K562 (cell line): ENCODE data around the gene FBXL4. TPM values are rescaled to one million over a fixed set of nuclear protein-coding genes. Genes with fewer than 3 reads are reported as not detected.
A peak's percentile ranks its signal among the peaks of the same experiment; 100 is the strongest.

Experiments
- ATAC-seq: fragments of 200-7000 bp; cut with Tn5 transposase; 3 replicates; pipeline ENCODE4 v1.9.1; 2020; ENCODE audit warnings: moderate library complexity
- BruUV-seq: library from RNA; stranded (reverse); fragments of 400-500 nt; replicated peaks from 2 replicates; lab custom pipeline; 2021; lab: Mats Ljungman, UMichigan
- CTCF ChIA-PET: fragments of 300-600 bp; formaldehyde crosslinking; extraction: SDS; loops from one replicate; lab custom pipeline; 2021; ENCODE audit warnings: low intra/inter-chr PET ratio; lab: Yijun Ruan, JAX
- POLR2A ChIA-PET: fragments of 300-600, 350-650 bp; sonication (Branson Sonifier 250); formaldehyde crosslinking; extraction: SDS; loops from one replicate; lab custom pipeline; 2021; ENCODE audit warnings: antibody characterized with exemption, inconsistent platforms; lab: Yijun Ruan, JAX
- DNase-seq, 4 experiments: peaks; one replicate each; pipeline versions ENCODE4 v3.0.0 to v3.0.0-alpha.2; 2011 to 2018; ENCODE audit warnings: low spot score in 3 of 4, mixed read lengths in 3 of 4; ENCODE audit errors: extremely low read depth in 1 of 4
- FAIRE-seq: peaks from 2 replicates; lab custom pipeline; 2011; peaks lifted over from hg19 to GRCh38; lab: Jason Lieb, UNC
- H2AFZ ChIP-seq: 2 replicates; pipeline ENCODE4 v1.6.0; 2011; ENCODE audit warnings: low read depth, low read length, control low read depth, inconsistent platforms
- H3K27ac ChIP-seq: fragments of 200-600 bp; 3 replicates; pipeline ENCODE4 v1.8.0; 2011; ENCODE audit warnings: low read depth, mild to moderate bottlenecking, control low read depth, inconsistent platforms, low read length, moderate library complexity, mixed read lengths; ENCODE audit errors: extremely low read depth
- H3K27me3 ChIP-seq, 2 experiments: fragments of 300-600 bp in 1 of 2; 2 replicates in 1 of 2; 3 replicates in 1 of 2; pipeline versions ENCODE4 v1.6.0 to v1.8.0; 2011; ENCODE audit warnings: inconsistent platforms in 2 of 2, low read length in 2 of 2, mild to moderate bottlenecking in 1 of 2, mixed read lengths in 1 of 2, moderate library complexity in 1 of 2; ENCODE audit not compliant: control insufficient read depth in 2 of 2, insufficient read depth in 2 of 2
- H3K36me3 ChIP-seq: fragments of 300-600 bp; 3 replicates; pipeline ENCODE4 v1.8.0; 2011; ENCODE audit warnings: mild to moderate bottlenecking, low read length, inconsistent platforms; ENCODE audit not compliant: control insufficient read depth, insufficient read depth
- H3K4me1 ChIP-seq, 2 experiments: fragments of 200-600 bp in 1 of 2; replicated peaks in 1 of 2; 2 replicates in 1 of 2; 3 replicates in 1 of 2; pipeline versions ENCODE4 v1.5.1 to v1.8.0; 2011; ENCODE audit warnings: inconsistent platforms in 2 of 2, low read length in 2 of 2, mild to moderate bottlenecking in 1 of 2, mixed read lengths in 1 of 2, moderate library complexity in 1 of 2; ENCODE audit not compliant: control insufficient read depth in 2 of 2, insufficient read depth in 2 of 2
- H3K4me2 ChIP-seq: 2 replicates; pipeline ENCODE4 v1.6.1; 2011; ENCODE audit warnings: low read length, control low read depth, inconsistent platforms, mixed read lengths; ENCODE audit not compliant: insufficient read depth
- H3K4me3 ChIP-seq: fragments of 200-600 bp; sonication (generic), shearing (Covaris generic); 2 replicates; pipeline ENCODE4 v1.5.1; 2016; ENCODE audit warnings: control low read depth, inconsistent platforms
- H3K79me2 ChIP-seq: fragments of 200-600 bp; 3 replicates; pipeline ENCODE4 v1.8.0; 2011; ENCODE audit warnings: low read length, inconsistent platforms; ENCODE audit not compliant: control insufficient read depth, insufficient read depth
- H3K9ac ChIP-seq, 2 experiments: 2 replicates each; pipeline versions ENCODE4 v1.6.0 to v1.6.1; 2011; ENCODE audit warnings: low read depth in 2 of 2, low read length in 2 of 2, control low read depth in 1 of 2, inconsistent platforms in 1 of 2, mild to moderate bottlenecking in 1 of 2, mixed read lengths in 1 of 2; ENCODE audit not compliant: insufficient read depth in 1 of 2
- H3K9me1 ChIP-seq: one replicate; pipeline ENCODE4 v1.6.0; 2011; ENCODE audit warnings: inconsistent platforms, mild to moderate bottlenecking, low read length, moderate library complexity; ENCODE audit not compliant: control insufficient read depth, insufficient read depth
- H3K9me3 ChIP-seq: replicated peaks from 2 replicates; pipeline ENCODE4 v1.5.1; 2011; ENCODE audit warnings: low read depth, low read length, inconsistent platforms; ENCODE audit not compliant: control insufficient read depth, insufficient read depth
- H4K20me1 ChIP-seq: replicated peaks from 2 replicates; pipeline ENCODE4 v1.6.1; 2011; ENCODE audit warnings: low read length, inconsistent platforms, mixed read lengths; ENCODE audit not compliant: control insufficient read depth, insufficient read depth
- CHD4 ChIP-seq: fragments of 200-600 bp; sonication (generic); IDR thresholded peaks from 3 replicates; pipeline ENCODE4 v1.6.1; 2012; ENCODE audit warnings: low read depth, mild to moderate bottlenecking, mixed read lengths, low read length, inconsistent platforms; ENCODE audit not compliant: insufficient read depth, insufficient replicate concordance, poor library complexity, severe bottlenecking
- NR3C1 ChIP-seq: sonication (generic); formaldehyde crosslinking; IDR thresholded peaks from 2 replicates; pipeline ENCODE4 v1.8.1; 2022; ENCODE audit warnings: missing genetic modification reagents
- STAT5B ChIP-seq: fragments of 250-450 bp; sonication (Bioruptor Pico); IDR thresholded peaks from 2 replicates; pipeline ENCODE4 v1.8.0; 2021; ENCODE audit warnings: mild to moderate bottlenecking, inconsistent platforms
- ZNF764 ChIP-seq: fragments of 250-450 bp; sonication (Bioruptor Pico); IDR thresholded peaks from 2 replicates; pipeline ENCODE4 v1.4.0; 2020; ENCODE audit warnings: low read depth, mild to moderate bottlenecking, moderate library complexity
- WGBS: fragments of 100-300 bp; shearing (Covaris generic); methylation state at CpG from one replicate; pipeline ENCODE4 v1.1.6; 2016; ENCODE audit warnings: low coverage, mixed read lengths; ENCODE audit not compliant: insufficient coverage; ENCODE audit errors: missing lambda C conversion rate; 5-methylcytosine and 5-hydroxymethylcytosine counted together
- in situ Hi-C: fragments of 300-500 bp; cut with MboI; formaldehyde crosslinking; loops from 4 replicates; pipeline ENCODE4 v1.15.0; 2018; ENCODE audit warnings: inconsistent platforms, mixed read lengths
- intact Hi-C: fragments of 100-400 bp; cut with micrococcal nuclease; formaldehyde crosslinking; loops from 2 replicates; pipeline ENCODE4 v1.14.2; 2022
- polyA plus RNA-seq, 8 experiments: library from polyadenylated mRNA; depleted of rRNA in 4 of 8; stranded (reverse) in 5 of 8; unstranded in 3 of 8; fragments of >200 nt; fragmentation: Nextera tagmentation in 2 of 8; fragmentation: Illumina TruSeq in 1 of 8; extraction: Ambion mirVana in 2 of 8; extraction: Trizol in 1 of 8; gene quantifications; 2 replicates each; pipeline versions ENCODE4 v1.2.1 to v1.2.3, GENCODE V29; 2011 to 2014; ENCODE audit warnings: inconsistent platforms in 1 of 8, missing spikeins in 1 of 8
- total RNA-seq, 7 experiments: library from RNA; depleted of rRNA in 6 of 7; stranded (reverse); fragments of >200 nt in 6 of 7; fragmentation: Illumina TruSeq in 2 of 7; extraction: Trizol in 2 of 7; gene quantifications; 2 replicates each; pipeline versions ENCODE4 v1.2.1 to v1.2.3, GENCODE V29; 2011 to 2021; ENCODE audit warnings: low replicate concordance in 1 of 7
- TF ChIP-seq, protein P1 (sequence below): fragments of 250-450 bp; sonication (Bioruptor Pico); IDR thresholded peaks from 2 replicates; pipeline ENCODE4 v1.9.0; 2021; ENCODE audit warnings: mild to moderate bottlenecking, inconsistent platforms

FBXL4 gene
- total and polyA plus RNA-seq, 9 of the 15 experiments (the other 6 are each of a cell fraction or from before 2014, with no cell fraction given), result 4.2 to 23.1 (median 7.7) TPM

DNA sequence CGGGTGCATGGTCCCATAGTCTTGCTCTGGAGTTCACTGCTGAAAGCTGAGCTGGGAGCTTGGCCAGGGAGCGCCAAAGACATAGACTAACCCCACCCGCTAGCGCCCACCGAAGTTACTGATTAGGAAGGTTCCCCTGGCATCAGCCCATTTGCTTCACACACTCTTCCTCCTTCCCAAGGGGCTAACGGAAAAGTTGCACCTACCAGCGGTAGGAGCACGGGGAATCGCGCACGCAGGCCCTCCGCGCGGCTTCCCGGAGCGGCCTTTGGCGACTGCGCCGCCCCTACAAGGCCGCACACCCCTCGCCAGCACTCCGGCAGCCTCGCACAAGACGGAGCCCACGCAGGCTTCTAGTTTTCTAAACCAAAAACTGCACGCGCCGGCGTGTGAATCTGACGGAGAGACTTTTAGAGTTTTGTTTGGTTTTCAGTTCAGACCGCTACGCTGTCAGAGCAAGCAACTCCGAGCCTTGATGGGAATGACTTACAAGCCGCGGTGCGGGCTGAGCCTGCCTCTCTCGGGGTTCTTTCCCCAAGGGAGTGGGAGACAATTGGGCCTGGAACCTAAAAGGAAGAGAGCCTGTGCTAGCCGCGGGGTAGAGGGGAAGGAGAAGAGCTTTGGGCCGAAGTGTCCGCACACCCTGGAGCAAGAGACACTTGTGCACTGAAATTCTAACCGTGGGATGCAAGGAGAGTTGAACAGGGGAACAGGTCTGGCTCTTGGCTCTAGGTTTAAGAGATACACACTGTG is 114.3 kb downstream of the FBXL4 start:
- BruUV-seq, result no TSS peak
- H4K20me1 ChIP-seq, result no peaks in the 10 kb centered on the region
- FAIRE-seq (no peak), ATAC-seq (no peak), DNase-seq (no peak)
- H3K4me2 ChIP-seq, result peak overlapping the region; percentile 70
- H3K27me3 ChIP-seq, result peaks cover 0 to 18% of the 10 kb centered on the region in 2 experiments; a peak in 2 of 5 replicates
- ChIA-PET CTCF (interaction anchor here (0.6 kb wide), 1 partner anchor 14 kb away, joined by 3 read pairs; no protein-coding TSS in a partner anchor), POLR2A (interaction anchor here (0.5 to 0.7 kb wide), 2 partner anchors 12 to 46 kb away, joined by 3 read pairs; no protein-coding TSS in a partner anchor)
- peak overlapping the region; percentile 84 for H2AFZ ChIP-seq
- no peaks in the 10 kb centered on the region; the same call in 2 of the 3 replicates for H3K79me2 ChIP-seq
- in situ Hi-C loops (no loop called here), intact Hi-C loops (no loop called here)
- H3K4me1 ChIP-seq, result peaks cover 0 to 50% of the 10 kb centered on the region in 2 experiments; a peak in 4 of 5 replicates
- TF ChIP-seq, protein P1, sequence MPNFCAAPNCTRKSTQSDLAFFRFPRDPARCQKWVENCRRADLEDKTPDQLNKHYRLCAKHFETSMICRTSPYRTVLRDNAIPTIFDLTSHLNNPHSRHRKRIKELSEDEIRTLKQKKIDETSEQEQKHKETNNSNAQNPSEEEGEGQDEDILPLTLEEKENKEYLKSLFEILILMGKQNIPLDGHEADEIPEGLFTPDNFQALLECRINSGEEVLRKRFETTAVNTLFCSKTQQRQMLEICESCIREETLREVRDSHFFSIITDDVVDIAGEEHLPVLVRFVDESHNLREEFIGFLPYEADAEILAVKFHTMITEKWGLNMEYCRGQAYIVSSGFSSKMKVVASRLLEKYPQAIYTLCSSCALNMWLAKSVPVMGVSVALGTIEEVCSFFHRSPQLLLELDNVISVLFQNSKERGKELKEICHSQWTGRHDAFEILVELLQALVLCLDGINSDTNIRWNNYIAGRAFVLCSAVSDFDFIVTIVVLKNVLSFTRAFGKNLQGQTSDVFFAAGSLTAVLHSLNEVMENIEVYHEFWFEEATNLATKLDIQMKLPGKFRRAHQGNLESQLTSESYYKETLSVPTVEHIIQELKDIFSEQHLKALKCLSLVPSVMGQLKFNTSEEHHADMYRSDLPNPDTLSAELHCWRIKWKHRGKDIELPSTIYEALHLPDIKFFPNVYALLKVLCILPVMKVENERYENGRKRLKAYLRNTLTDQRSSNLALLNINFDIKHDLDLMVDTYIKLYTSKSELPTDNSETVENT, result no peak
- TF ChIP-seq NR3C1 (CRISPR knock-in tag) (no peak), ZNF764 (CRISPR knock-in tag) (no peak), STAT5B (CRISPR knock-in tag) (no peak), CHD4 (no peak)
- peak overlapping the region; percentile 45 to 64; a peak in 2 of 4 replicates for H3K9ac ChIP-seq
- H3K4me3 ChIP-seq, result peak overlapping the region; percentile 53
- WGBS, result 73% methylated on average over 32 of the region's 42 CpGs
- peaks cover 6% of the 10 kb centered on the region; the same call in 1 of the 2 replicates for H3K9me3 ChIP-seq
- H3K27ac ChIP-seq, result peak overlapping the region; percentile 59; the same call in 2 of the 3 replicates
- H3K36me3 ChIP-seq, result no peaks in the 10 kb centered on the region
- no peaks in the 10 kb centered on the region for H3K9me1 ChIP-seq
